ENCODE measurements around the gene PPP3CB.
"Not testable (repeated sequence)": the region's sequence is repeated elsewhere in the genome, so short reads cannot be mapped to it uniquely, and the experiment has no call there.

The PPP3CB gene

GRCh38 chr10:73394325-73394724 lies 101.5 kb downstream of the PPP3CB start:
- not testable (repeated sequence) for DNase-seq (ENCODE audit: low spot score); H3K4me1 Mint-ChIP-seq (ENCODE audit: low read depth); H3K4me3 Mint-ChIP-seq; H3K27me3 Mint-ChIP-seq (ENCODE audit: low read depth); H3K27ac Mint-ChIP-seq; H3K9me3 Mint-ChIP-seq
- peaks cover 51% of the 10 kb centered on the region for H3K36me3 Mint-ChIP-seq (ENCODE audit: low read depth)

DNA sequence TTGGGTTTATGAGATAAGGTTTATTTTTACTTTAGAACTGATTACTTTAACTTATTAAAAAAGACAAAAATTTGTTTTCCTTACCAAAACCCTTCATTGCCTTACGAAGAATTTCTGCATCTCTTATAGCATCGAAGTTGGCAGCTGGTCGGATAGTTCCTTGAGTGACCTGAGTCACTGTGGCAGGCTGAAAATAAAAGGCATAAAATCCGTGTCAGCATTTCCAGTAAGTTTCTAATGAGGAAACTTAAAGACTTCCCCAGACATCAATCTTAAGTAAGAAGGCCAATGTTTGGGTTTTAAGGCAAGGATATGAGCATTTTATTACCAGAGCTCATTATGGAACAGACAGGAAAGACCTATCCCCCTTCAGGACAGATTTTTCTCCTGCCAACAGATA lies 107.6 kb downstream of the PPP3CB start:
- DNase-seq (ENCODE audit: low spot score): no peak
- H3K4me1 Mint-ChIP-seq (ENCODE audit: low read depth): no peaks in the 10 kb centered on the region
- H3K9me3 Mint-ChIP-seq: no peaks in the 10 kb centered on the region
- no peaks in the 10 kb centered on the region for H3K27me3 Mint-ChIP-seq (ENCODE audit: low read depth)
- H3K36me3 Mint-ChIP-seq (ENCODE audit: low read depth): peaks cover 54% of the 10 kb centered on the region
- no peak overlapping the region for H3K4me3 Mint-ChIP-seq
- H3K27ac Mint-ChIP-seq: peak overlapping the region; percentile 20

DNA sequence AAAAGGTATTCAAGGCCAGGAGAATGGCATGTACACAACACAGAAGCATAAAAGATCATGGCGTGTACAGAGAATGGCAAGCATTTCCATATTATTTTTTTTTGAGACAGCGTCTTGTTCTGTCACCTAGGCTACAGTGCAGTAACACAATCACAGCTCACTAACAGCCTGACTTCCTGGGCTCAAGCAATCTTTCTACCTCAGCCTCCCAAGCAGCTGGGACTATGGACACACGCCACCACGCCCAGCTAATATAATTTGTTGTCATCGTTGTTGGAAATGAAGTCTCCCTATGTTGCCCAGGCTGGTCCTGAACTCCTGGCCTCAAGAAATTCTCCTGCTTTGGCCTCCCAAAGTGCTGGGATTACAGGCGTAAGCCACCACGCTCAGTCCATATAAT lies 109.2 kb downstream of the PPP3CB start:
- H3K27ac Mint-ChIP-seq: no peak overlapping the region
- H3K4me1 Mint-ChIP-seq (ENCODE audit: low read depth): no peaks in the 10 kb centered on the region
- H3K9me3 Mint-ChIP-seq: no peaks in the 10 kb centered on the region
- peaks cover 55% of the 10 kb centered on the region for H3K36me3 Mint-ChIP-seq (ENCODE audit: low read depth)
- H3K27me3 Mint-ChIP-seq (ENCODE audit: low read depth): no peaks in the 10 kb centered on the region
- no peak overlapping the region for H3K4me3 Mint-ChIP-seq
- DNase-seq (ENCODE audit: low spot score): no peak
